GM18868 (cell line): Measurements from ENCODE around the gene STX1A.
"Not testable (repeated sequence)": the region's sequence is repeated elsewhere in the genome, so short reads cannot be mapped to it uniquely, and the experiment has no call there.

Experiments used
- ATAC-seq: cut with Tn5 transposase; IDR thresholded peaks from one replicate; pipeline ENCODE4 v1.9.1; 2021; ENCODE audit warnings: mild to moderate bottlenecking, moderate library complexity; ENCODE audit not compliant: unreplicated experiment

The STX1A gene

DNA sequence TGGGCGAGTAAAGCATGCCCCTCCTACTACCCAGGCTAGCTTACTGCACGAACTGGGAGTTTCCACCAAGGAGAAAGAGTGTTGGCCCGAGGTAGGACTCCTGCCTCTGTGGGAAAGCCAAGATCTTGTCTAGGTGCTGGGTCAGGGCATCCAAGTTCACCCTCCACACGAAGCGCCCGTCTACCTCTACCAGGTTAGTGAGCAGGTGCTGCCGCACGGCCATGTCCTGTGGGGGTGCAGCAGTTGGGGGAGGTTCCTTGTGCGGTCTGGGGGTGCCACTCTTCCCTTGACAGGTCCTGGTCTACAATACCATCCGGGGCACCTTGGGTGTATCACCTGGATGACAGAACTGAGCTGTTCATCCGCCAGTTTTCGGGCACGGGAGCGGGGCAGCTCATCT, 17.4 kb upstream of the STX1A start:
- no peak for ATAC-seq

DNA sequence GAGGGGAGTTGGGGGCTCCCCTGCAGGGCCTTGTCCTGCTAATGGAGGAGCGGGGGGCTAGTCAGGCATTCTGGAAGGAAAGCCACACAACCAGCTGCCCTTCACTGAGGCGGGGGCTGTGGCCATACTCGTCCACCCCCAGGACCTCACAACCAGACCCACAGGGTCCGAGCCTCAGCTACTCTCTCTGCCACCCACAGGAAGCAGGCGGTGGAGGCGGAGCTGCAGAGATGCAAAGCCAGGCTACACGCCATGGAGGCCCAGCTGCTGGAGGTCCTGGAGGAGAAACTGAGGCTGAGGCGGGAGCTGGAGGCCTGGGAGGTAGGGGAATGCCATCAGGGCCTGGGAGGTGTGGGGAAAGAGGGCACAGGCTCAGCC, 16.0 kb upstream of the STX1A start:
- ATAC-seq: no peak

DNA sequence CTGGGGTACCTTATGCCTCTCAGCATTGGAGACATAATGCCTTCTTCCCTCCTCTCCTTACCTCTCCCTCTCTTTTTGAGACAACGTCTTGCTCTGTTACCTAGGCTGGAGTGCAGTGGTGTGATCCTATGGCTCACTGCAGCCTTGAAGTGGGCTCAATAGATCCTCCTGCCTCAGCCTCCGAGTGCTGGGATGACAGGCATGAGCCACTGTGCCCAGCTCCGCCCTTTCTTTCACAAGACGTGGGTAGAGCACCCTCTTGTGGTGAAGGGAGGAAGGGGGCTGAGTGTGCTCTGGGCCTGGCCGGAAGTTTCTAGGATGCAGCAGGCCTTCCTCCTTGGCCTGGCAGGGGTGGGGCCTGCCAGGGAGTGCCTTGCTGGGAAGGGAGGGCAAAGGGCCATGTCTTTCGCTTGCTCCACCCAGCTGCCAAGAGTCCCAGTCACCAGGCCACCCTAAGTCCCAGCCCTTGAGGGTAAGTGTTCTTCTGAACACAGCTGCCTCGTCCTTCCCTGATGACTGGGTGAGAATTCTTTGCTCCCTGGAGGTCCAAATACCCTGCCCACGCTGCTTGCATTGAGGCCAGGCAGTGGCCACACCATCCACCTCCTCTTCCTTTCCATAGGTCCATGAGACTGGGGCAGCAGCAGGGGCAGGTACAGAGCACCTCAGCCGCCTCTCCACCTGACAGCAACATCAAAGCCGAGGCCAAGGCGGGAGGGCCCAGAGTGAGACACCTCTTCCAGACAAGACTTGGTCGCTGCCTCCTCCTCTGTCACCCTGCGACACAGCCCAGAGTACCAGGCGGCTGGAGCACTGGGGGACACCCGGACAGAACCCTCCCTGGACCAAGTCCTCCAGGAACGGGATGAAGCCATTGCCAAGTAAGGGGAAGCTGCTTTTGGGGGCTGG, 15.4 kb upstream of the STX1A start:
- peak; percentile 45 for ATAC-seq

DNA sequence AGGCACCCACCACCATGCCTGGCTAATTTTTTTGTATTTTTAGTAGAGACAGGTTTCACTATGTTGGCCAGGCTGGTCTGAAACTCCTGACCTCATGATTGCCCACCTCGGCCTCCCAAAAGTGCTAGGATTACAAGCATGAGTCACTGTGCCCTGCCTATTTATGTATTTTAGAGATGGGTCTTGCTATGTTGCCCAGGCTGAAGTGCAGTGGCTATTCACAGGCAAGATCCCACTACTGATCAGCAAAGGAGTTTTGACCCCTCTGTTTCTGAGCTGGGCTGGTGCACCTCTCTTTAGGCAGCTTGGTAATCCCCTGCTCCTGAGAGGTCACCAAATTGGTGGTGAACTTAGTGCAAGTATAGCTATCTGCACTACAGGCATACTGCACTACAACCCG, 12.9 kb upstream of the STX1A start:
- no peak for ATAC-seq

DNA sequence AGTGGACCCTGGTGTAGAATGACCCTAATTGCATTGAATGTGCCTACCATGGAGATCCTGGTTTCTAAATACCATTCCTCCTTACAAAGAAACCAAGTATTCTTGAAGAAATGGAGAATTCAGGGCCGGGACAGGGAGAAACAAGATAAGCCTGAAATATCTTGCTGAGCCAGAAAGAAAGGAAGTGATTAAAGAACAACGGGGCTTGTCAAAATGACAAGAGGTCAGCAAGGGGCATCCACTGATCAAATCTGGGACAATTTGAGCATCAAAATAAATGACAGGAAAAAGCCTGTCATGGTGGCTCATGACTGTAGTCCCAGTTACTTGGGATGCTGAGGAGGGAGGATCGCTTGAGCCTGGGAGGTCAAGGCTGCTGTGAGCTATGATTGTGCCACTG, 11.0 kb upstream of the STX1A start:
- ATAC-seq: no peak

DNA sequence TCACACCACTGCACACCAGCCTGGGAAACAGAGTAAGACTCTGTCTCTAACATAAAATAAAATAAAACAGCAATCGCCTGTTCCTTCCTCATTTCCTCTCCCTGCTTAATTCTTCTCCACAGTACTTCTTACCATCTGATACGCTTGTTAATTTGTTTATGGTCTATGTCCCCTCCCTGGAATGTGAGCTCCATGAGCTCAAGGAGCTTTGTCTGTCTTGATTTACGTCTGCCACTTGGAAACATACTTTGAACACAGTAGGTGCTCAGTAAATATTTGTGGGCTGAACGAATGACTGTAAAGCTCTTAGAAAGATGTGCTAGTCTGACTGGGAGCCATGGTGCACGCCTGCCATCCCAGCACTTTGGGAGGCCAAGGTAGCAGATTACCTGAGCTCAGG, 9.1 kb upstream of the STX1A start:
- no peak for ATAC-seq

DNA sequence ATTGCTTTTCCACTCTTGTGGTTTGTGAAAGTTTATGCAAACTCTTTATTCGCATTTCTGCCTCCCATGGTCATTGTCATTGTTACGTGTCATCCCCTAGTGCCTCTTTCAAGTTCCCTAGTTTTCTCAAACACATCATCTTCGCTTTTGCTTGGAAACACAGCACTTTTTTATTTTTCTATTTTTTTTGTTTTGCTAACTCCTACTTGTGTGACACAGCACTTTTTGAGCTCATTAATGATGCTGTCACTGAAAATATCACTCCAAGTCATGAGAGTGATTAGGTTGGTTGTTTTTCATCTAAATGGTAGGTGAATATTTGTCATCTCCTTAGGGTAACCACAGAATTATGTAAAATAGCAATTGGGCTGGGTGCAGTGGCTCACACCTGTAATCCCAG, 8.5 kb upstream of the STX1A start:
- ATAC-seq: no peak

DNA sequence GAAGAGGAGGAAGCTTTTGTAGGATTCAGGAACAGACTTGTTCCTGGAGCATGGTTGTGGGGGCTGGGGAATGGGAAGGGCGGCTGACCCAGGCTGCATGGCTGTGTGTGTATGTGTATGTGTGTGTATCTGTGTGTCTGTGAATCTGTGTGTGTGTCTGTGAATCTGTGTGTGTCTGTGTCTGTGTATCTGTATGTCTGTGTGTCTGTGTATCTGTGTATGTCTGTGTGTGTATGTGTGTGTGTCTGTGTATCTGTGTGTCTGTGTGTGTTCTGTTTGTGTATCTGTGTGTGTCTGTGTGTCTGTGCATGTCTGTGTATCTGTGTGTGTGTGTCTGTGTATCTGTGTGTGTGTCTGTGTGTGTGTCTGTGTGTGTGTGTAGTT, 6.6 kb upstream of the STX1A start:
- no peak for ATAC-seq

DNA sequence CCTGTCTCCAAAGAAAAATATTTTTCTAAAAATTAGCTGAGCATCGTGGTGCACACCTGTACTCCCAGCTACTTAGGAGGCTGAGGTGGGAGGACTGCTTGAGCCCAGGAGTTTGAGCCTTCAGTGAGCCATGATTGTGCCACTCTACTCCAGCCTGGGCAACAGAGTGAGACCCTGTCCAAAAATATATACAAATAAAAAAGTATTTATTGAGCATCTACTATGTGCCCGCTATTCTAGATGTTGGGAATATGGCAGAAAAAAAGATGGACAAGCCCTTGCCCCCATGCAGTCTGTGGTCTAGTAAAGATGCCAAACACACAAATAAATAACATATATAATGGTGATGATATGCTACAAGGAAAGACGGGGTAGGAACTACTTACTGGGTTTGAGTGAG, 4.3 kb upstream of the STX1A start:
- ATAC-seq: no peak

DNA sequence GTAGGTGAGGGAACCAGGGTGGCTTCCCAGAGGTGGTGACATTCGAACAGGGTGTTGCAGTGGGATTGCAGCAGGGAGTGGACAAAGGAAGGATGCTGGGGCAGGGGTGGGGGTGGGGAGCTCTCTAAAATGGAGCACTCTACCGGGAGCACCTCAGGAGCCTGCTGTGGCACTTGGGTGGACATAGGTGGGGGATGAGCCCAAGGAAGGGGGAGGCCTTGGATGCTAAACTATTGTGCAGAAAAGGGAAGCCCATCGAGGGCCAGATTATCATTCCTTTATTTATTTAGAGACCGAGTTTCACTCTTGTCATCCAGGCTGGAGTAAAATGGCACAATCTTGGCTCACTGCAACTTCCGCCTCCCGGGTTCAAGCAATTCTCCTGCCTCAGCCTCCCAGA, 3.3 kb upstream of the STX1A start:
- ATAC-seq: no peak

DNA sequence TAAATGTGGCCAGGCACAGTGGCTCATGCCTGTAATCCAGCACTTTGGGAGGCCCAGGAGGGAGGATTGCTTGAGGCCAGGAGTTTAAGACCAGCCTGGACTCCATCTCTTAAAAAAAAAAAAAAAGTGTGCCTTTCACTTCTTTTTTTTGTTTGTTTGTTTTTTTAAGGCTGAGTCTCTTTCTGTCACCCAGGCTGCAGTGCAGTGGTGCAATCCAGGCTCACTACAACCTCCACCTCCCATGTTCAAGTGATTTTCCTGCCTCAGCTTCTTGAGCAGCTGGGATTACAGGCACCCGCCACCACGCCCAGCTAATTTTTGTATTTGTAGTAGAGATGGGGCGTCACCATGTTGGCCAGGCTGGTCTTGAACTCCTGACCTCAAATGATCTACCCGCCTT, 2.7 kb upstream of the STX1A start:
- not testable (repeated sequence) for ATAC-seq

DNA sequence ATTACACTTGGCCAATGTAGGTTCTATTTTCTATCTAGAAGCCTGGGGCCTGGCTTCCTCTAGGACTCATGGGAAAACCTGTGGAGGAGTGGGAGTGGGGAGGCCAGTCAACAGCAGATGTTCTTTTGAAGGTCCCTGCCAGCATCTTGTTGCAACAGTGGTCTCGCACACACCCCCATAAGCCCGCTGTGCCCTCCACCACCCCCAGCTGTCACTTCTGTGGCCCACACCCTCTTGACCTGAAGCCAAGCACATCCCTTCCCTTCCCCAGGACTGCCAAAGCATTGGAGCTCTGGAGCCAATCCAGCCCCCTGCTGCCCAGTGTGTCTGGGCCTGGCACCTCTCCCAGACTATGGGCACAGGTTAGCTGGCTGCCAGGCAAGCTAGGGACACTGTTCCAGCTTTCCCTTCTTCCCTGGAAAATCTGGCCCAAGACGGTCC, 1.9 kb upstream of the STX1A start:
- ATAC-seq: no peak

DNA sequence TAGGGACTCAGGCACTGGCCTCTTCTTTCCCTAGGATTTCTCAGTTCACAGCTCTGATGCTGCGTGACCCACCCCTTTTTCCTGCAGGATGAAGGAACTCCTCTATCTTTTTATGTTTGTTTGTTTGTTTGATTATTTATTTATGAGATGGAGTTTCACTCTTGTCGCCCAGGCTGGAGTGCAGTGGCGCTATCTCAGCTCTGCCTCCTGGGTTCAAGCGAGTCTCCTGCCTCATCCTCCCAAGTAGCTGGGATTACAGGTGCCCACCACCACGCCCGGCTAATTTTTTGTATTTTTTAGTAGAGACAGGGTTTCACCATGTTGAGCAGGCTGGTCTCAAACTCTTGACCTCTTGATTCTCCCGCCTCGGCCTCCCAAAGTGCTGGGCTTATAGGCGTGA, 974 bp upstream of the STX1A start:
- ATAC-seq: not testable (repeated sequence)

DNA sequence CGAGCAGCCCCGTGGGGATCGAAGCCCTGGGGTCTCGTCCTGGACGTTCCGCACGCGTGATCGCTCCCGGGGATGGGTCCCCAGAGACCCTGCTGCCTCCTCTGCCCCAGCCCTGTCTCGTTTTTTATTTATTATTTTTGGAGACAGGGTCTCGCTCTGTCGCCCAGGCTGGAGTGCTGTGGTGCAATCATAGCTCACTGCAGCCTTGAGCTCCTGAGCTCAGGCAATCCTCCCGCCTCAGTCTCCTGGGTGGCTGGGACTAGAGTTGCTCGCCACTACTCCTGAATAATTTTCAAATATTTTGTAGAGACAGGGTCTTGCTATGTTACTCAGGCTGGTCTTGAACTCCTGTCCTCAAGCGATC, 319 bp upstream of the STX1A start:
- no peak for ATAC-seq

DNA sequence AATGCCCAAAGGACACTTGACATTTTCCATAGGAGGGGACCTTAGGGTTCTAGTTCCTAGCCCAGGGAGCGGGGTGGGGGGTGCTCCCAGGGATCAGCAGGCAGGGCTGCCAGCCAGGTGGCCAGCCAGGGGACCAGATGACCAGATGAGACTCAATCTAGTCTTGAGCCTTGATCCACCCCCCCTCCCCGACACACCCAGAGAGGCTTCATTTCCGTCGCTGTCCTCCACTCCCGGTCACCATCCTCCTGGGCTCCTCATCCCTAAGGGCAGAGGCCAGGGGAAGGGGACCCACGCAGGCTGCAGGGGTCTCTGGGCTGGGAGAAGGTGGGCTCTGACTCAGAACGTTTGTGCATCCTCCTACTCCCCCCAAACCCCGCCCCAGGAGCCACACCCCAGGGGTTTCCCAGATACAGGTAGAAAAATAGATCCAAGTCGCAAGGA, 1.0 kb downstream of the STX1A start:
- no peak for ATAC-seq

DNA sequence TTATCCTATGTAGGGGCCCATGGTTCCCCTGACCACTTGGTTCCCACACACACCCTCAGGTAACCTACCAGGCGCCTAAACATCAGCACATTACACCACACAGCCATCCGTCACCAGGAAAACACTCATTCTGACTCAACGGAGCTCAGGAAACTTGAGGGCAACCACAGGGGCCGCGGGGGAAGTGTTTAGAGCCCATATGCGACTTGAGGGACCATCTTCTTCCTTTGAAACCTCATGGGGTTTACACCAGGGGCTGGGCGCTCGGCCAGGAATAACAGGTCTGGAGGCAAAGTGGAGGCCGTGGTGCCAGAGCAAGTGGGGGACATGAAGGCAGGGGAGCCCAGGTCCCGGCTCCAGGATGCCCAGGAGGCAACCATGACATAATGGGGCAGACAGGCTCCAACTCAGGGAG, 1.5 kb downstream of the STX1A start:
- ATAC-seq: peak; percentile 44

DNA sequence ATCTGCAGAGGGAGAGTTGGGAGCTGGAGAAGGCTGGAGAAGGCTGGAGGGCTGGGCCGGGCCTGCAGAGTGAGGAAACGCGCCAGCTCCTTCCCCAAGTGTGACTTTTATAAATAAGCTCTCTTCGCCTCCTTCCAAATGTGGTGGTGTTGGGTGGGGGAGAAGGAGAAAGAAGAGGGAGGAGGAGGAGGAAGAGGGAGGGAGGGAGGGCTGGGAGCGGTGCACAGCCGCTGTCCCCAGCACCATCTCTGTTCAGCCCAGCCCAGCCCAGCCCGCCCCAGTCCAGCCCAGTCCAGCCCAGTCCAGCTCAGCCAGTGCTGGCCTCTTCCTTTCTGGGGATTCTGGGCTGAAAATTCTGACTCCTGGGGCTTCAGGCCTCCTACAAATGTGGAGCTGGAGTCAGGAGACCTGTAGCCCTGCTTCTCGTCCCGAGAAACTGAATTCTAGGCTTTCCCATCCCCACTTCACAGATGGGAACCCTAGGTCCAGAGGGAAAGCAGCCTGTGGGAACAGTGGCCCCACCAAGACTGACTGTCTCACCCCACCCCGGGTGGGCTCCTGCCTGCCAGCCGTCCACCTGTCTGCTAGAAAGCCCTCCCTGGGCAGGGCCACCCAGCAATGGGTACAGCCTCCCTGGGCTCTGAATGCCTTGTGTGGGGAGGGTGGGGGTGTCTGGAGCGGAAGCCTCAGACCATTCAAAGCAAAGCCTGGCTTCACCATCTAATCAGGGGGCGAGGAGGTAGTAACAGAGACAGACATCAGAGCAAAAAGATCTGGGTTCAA, 2.3 kb downstream of the STX1A start:
- no peak for ATAC-seq

DNA sequence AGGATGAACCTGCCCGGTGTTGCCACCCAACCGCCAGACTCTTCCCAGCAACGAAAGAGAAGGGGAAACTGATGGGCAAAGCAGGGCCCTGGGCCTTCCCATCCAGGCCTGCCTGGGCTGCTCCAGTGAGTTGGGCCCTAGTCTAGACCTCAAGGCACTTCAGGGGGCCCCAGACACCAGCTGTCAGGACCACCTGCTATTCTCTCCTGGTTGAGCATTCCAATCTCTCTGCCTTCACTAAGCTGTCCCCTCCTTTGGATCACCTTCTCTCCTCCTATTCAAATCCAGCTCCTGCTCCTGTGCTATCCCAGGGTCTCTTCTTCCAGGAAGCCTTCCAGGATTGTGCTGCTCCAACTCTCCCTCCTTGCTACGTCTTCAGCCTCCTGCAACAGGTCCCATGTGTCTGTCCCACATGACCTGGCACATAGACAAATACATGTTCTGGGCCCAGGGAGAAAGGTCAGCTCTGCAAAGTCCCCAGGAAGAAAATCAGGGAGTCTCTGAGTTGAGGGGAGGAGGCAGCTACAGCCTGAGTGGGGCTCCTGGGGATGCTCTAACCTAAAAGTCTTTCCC, 3.1 kb downstream of the STX1A start:
- ATAC-seq: no peak

DNA sequence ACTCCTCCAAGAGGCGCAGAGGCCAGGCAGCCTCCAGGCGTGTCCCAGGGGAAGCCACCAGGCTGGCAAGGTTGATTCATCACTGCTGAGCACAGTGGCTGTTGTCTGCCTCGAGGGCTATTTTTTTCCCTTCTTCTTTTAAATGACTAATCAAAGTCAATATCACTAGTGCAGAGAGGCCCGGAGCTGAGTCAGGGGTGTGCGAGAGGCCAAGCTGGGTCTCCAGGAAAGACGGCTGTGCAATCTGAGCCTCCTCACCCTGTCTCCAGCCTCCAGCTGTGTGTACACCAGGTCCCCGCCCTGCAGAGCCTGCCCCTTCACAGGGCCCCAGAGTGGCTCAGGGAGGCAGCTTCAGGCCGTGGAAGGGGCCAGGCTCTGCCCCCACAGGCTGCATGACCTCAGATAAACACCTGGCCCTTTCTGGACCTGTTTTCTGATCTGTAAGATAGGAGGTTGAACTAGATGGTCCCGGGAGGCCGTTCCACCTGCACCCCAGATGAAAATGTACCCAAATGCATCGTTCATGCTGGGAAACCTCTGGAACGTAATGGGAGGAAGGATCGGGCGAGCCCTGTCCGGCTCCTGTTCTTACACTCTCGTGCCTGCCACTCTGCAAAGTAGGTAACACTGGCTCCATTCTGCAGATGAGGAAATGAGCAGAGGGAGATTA, 3.7 kb downstream of the STX1A start:
- ATAC-seq: peak; percentile 57

DNA sequence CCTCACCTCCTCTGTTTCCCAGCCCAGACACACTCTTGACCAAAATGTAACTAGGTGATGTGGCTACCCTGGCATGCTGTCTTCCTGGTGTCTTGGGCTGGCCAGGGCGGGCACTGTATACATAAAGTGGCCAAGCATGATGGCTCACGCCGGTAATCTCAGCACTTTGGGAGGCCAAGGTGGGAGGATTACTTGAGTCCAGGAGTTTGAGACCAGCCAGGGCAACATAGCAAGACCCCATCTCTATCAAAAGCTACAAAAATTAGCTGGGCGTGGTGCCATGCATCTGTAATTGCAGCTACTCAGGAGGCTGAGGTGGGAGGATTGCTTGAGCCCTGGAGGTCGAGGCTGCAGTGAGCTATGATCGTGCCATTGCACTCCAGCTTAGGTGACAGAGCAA, 6.2 kb downstream of the STX1A start:
- ATAC-seq: not testable (repeated sequence)

DNA sequence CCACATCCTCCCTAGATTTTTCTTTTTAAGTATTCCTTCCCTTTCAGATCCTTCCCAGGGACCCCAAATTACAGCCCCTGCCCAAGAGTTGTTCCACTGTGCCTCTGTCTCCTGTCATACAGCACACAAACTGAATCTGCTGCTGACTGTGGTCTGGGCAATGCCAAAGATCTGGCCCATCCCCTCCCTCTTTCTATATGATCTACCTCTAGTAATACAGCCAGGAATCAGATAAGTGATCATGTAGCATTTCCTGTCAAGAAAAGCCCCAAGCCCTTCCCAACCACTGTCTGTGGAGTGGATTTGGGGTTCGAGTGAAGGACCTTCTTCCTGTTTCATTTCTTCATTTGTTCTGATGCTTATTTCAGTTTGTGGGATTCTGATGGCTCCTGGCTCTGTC, 6.7 kb downstream of the STX1A start:
- ATAC-seq: no peak
